Thoracic aorta (tissue), 2 donors: Measurements from ENCODE around the gene ATP7A. TPM values are rescaled to one million over a fixed set of nuclear protein-coding genes. Genes with fewer than 3 reads are reported as not detected.
A peak's percentile ranks its signal among the peaks of the same experiment; 100 is the strongest.

Source experiments
- ATAC-seq: fragments of 150-250 bp; one replicate; pipeline ENCODE4 v1.8.0; 2017; ENCODE audit warnings: low read depth; ENCODE audit not compliant: insufficient number of reproducible peaks, low FRiP score
- DNase-seq: peaks from one replicate; pipeline ENCODE4 v3.0.0-alpha.2; 2020; ENCODE audit warnings: low spot score
- H3K27ac ChIP-seq, 2 donors: fragments of 200-600 bp; sonication (generic); 1 replicate in 1 of 2; 2 replicates in 1 of 2; pipeline ENCODE4 v1.5.1; 2016; ENCODE audit warnings: mild to moderate bottlenecking in 2 of 2, moderate library complexity in 2 of 2
- H3K27me3 ChIP-seq: fragments of 200-600 bp; sonication (generic); replicated peaks from 2 replicates; pipeline ENCODE4 v1.6.0; 2016; ENCODE audit warnings: mild to moderate bottlenecking; ENCODE audit not compliant: insufficient read depth
- H3K36me3 ChIP-seq: fragments of 200-600 bp; sonication (generic); one replicate; pipeline ENCODE4 v1.5.1; 2016
- H3K4me1 ChIP-seq, 2 donors: fragments of 200-600 bp; sonication (generic); 1 replicate in 1 of 2; 2 replicates in 1 of 2; pipeline versions ENCODE4 v1.5.1 to v1.6.0; 2016; ENCODE audit warnings: low read depth in 2 of 2, mild to moderate bottlenecking in 1 of 2; ENCODE audit not compliant: control insufficient read depth in 1 of 2
- H3K4me3 ChIP-seq: fragments of 200-600 bp; sonication (generic); 2 replicates; pipeline ENCODE4 v1.5.1; 2016; ENCODE audit warnings: mild to moderate bottlenecking
- H3K9me3 ChIP-seq: fragments of 200-600 bp; sonication (generic); 2 replicates; pipeline ENCODE4 v1.5.1; 2016
- CTCF ChIP-seq: fragments of 200-600 bp; sonication (generic); IDR thresholded peaks from one replicate; pipeline ENCODE4 v1.5.1; 2019; ENCODE audit warnings: antibody characterized with exemption
- total RNA-seq, 2 donors: library from RNA; depleted of rRNA; stranded (reverse); fragments of >200 nt; gene quantifications; one replicate each; pipeline versions ENCODE4 v1.1.0 to v1.2.3, GENCODE V29; 2016

The ATP7A gene
- total RNA-seq, 2 donors from 2014 or later = 11.8 to 18.2 TPM

GRCh38 chrX:78029663-78030062, 119.2 kb downstream of the ATP7A start:
- H3K27ac ChIP-seq = no peak overlapping the region
- H3K4me1 ChIP-seq = no peaks in the 10 kb centered on the region
- H3K9me3 ChIP-seq = no peaks in the 10 kb centered on the region
- ATAC-seq (no peak), DNase-seq (no peak)
- H3K4me3 ChIP-seq = no peak overlapping the region
- no peaks in the 10 kb centered on the region for H3K36me3 ChIP-seq
- no peaks in the 10 kb centered on the region for H3K27me3 ChIP-seq
- TF ChIP-seq CTCF = peak; percentile 22

GRCh38 chrX:78035061-78035460, 124.6 kb downstream of the ATP7A start:
- ATAC-seq (no peak), DNase-seq (no peak)
- H3K27me3 ChIP-seq = no peaks in the 10 kb centered on the region
- H3K4me1 ChIP-seq = no peaks in the 10 kb centered on the region
- no peak overlapping the region for H3K27ac ChIP-seq
- H3K4me3 ChIP-seq = no peak overlapping the region
- TF ChIP-seq CTCF = no peak
- H3K36me3 ChIP-seq = no peaks in the 10 kb centered on the region
- no peaks in the 10 kb centered on the region for H3K9me3 ChIP-seq

- Histone ChIP-seq H3K36me3 (no peaks in the 10 kb centered on the region), H3K27ac (no peak overlapping the region), H3K27me3 (no peaks in the 10 kb centered on the region), H3K4me1 (no peaks in the 10 kb centered on the region), H3K4me3 (no peak overlapping the region), H3K9me3 (no peaks in the 10 kb centered on the region)
- no peak for TF ChIP-seq CTCF
- ATAC-seq (no peak), DNase-seq (no peak)
These were observed 127.4 kb downstream of the ATP7A start for GRCh38 chrX:78037881-78038280.

GRCh38 chrX:78042601-78043000, 132.1 kb downstream of the ATP7A start:
- no peak overlapping the region for H3K27ac ChIP-seq
- DNase-seq = no peak
- H3K4me1 ChIP-seq = no peaks in the 10 kb centered on the region
- no peak overlapping the region for H3K4me3 ChIP-seq
- no peak for TF ChIP-seq CTCF
- H3K27me3 ChIP-seq = no peaks in the 10 kb centered on the region
- ATAC-seq = no peak
- H3K9me3 ChIP-seq = no peaks in the 10 kb centered on the region
- no peaks in the 10 kb centered on the region for H3K36me3 ChIP-seq

- DNase-seq (no peak), ATAC-seq (no peak)
- TF ChIP-seq CTCF = no peak
These were observed 135.9 kb downstream of the ATP7A start for GRCh38 chrX:78046362-78046761.

More at GRCh38 chrX:78046362-78046761, 135.9 kb downstream of the ATP7A start:
- Histone ChIP-seq H3K27me3 (no peaks in the 10 kb centered on the region), H3K4me3 (no peak overlapping the region), H3K27ac (no peak overlapping the region), H3K4me1 (no peaks in the 10 kb centered on the region), H3K9me3 (no peaks in the 10 kb centered on the region), H3K36me3 (no peaks in the 10 kb centered on the region)
